ENCODE measurements around the gene PATL1.

DNA sequence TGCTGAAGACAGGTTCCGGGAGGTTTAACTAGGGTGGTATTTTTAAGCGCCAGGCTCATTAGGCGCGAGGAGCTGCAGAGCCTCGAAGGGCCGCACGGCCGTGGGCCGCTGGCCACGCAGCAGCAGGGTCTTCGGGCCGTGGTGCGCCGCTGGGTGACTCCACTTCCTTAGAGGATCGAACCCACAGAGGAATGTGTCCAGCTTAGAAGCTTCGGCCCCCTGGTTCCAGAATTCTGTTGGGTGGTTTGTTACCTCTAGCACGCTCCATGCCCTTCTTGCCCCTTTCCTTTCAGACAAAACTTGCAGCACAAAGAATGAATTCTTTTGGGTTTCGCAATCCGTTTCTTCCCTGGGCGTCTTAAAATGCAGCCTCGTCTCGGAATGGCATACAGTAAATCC lies 773 bp upstream of the PATL1 start:
- TF ChIP-seq EZH2 (IDR thresholded peaks at IDR 0.05; ENCODE audit: insufficient read depth, poor library complexity, severe bottlenecking) (no peak), EZH2phosphoT487 (IDR thresholded peaks at IDR 0.05; ENCODE audit: insufficient read depth, low read depth) (no peak)
